Activated naive CD4-positive, alpha-beta T cell treated with anti-CD3 and anti-CD28 coated beads, Interleukin-2, amount 50 U/mL, for 24 hours (primary cell): ENCODE results near the gene PTPRA.
"Not testable (repeated sequence)": the region's sequence is repeated elsewhere in the genome, so short reads cannot be mapped to it uniquely, and the experiment has no call there.

Source experiments
- H3K27ac Mint-ChIP-seq: one replicate; pipeline ENCODE4 v1.8.0; 2021; ENCODE audit warnings: mild to moderate bottlenecking, mixed read lengths
- H3K27me3 Mint-ChIP-seq: one replicate; pipeline ENCODE4 v1.8.0; 2021; ENCODE audit warnings: mixed read lengths
- H3K36me3 Mint-ChIP-seq: one replicate; pipeline ENCODE4 v1.8.0; 2021; ENCODE audit warnings: mixed read lengths
- H3K4me1 Mint-ChIP-seq: one replicate; pipeline ENCODE4 v1.8.0; 2021; ENCODE audit warnings: mixed read lengths
- H3K4me3 Mint-ChIP-seq: one replicate; pipeline ENCODE4 v1.8.0; 2021; ENCODE audit warnings: mild to moderate bottlenecking, mixed read lengths
- H3K9me3 Mint-ChIP-seq: one replicate; pipeline ENCODE4 v1.8.0; 2021; ENCODE audit warnings: mixed read lengths

PTPRA gene

GRCh38 chr20:3015302-3015701 is 142.0 kb downstream of the PTPRA start:
- not testable (repeated sequence) for H3K4me3 Mint-ChIP-seq, H3K27me3 Mint-ChIP-seq, H3K9me3 Mint-ChIP-seq, H3K27ac Mint-ChIP-seq
- Mint-ChIP-seq H3K4me1 (peaks cover 14% of the 10 kb centered on the region), H3K36me3 (peaks cover 12% of the 10 kb centered on the region)

GRCh38 chr20:3021327-3021726 is 148.0 kb downstream of the PTPRA start:
- peaks cover 21% of the 10 kb centered on the region for H3K36me3 Mint-ChIP-seq
- H3K27me3 Mint-ChIP-seq: no peaks in the 10 kb centered on the region
- H3K4me1 Mint-ChIP-seq: no peaks in the 10 kb centered on the region
- H3K9me3 Mint-ChIP-seq: no peaks in the 10 kb centered on the region
- H3K4me3 Mint-ChIP-seq: no peak overlapping the region
- no peak overlapping the region for H3K27ac Mint-ChIP-seq

- Mint-ChIP-seq H3K9me3 (no peaks in the 10 kb centered on the region), H3K36me3 (peaks cover 20% of the 10 kb centered on the region), H3K4me3 (no peak overlapping the region), H3K27ac (no peak overlapping the region), H3K27me3 (no peaks in the 10 kb centered on the region), H3K4me1 (no peaks in the 10 kb centered on the region)
Measured at GRCh38 chr20:3021777-3022176, 148.5 kb downstream of the PTPRA start.

- H3K36me3 Mint-ChIP-seq: peaks cover 22% of the 10 kb centered on the region
- H3K27me3 Mint-ChIP-seq, H3K4me1 Mint-ChIP-seq, H3K9me3 Mint-ChIP-seq, H3K4me3 Mint-ChIP-seq: not testable (repeated sequence)
- H3K27ac Mint-ChIP-seq: peak overlapping the region; percentile 59
Measured at GRCh38 chr20:3022559-3023490, 149.5 kb downstream of the PTPRA start.

GRCh38 chr20:3027987-3028386 is 154.7 kb downstream of the PTPRA start:
- Mint-ChIP-seq H3K4me3 (no peak overlapping the region), H3K27ac (no peak overlapping the region), H3K9me3 (no peaks in the 10 kb centered on the region), H3K27me3 (no peaks in the 10 kb centered on the region), H3K4me1 (no peaks in the 10 kb centered on the region), H3K36me3 (peaks cover 15% of the 10 kb centered on the region)

GRCh38 chr20:3031524-3032147 is 158.4 kb downstream of the PTPRA start:
- Mint-ChIP-seq H3K9me3 (no peaks in the 10 kb centered on the region), H3K4me1 (no peaks in the 10 kb centered on the region), H3K36me3 (peaks cover 17% of the 10 kb centered on the region), H3K27ac (no peak overlapping the region), H3K4me3 (no peak overlapping the region), H3K27me3 (no peaks in the 10 kb centered on the region)

- Mint-ChIP-seq H3K27ac (no peak overlapping the region), H3K27me3 (no peaks in the 10 kb centered on the region), H3K4me1 (no peaks in the 10 kb centered on the region), H3K36me3 (peaks cover 13% of the 10 kb centered on the region), H3K4me3 (no peak overlapping the region), H3K9me3 (no peaks in the 10 kb centered on the region)
Measured at GRCh38 chr20:3032624-3033023, 159.3 kb downstream of the PTPRA start.

- H3K36me3 Mint-ChIP-seq: peaks cover 9% of the 10 kb centered on the region
Measured at GRCh38 chr20:3037654-3038053, 164.4 kb downstream of the PTPRA start.

GRCh38 chr20:3038454-3038853 is 165.2 kb downstream of the PTPRA start:
- H3K4me1 Mint-ChIP-seq: no peaks in the 10 kb centered on the region
- H3K9me3 Mint-ChIP-seq: no peaks in the 10 kb centered on the region
- H3K27ac Mint-ChIP-seq: peak overlapping the region; percentile 59
- no peaks in the 10 kb centered on the region for H3K27me3 Mint-ChIP-seq
- peaks cover 9% of the 10 kb centered on the region for H3K36me3 Mint-ChIP-seq
- H3K4me3 Mint-ChIP-seq: no peak overlapping the region

More at GRCh38 chr20:3037654-3038053, 164.4 kb downstream of the PTPRA start:
- Mint-ChIP-seq H3K9me3 (no peaks in the 10 kb centered on the region), H3K27ac (no peak overlapping the region), H3K4me3 (no peak overlapping the region), H3K27me3 (no peaks in the 10 kb centered on the region), H3K4me1 (no peaks in the 10 kb centered on the region)

- Mint-ChIP-seq H3K27ac (peak overlapping the region; percentile 93), H3K9me3 (no peaks in the 10 kb centered on the region), H3K27me3 (no peaks in the 10 kb centered on the region), H3K4me3 (no peak overlapping the region), H3K36me3 (peaks cover 9% of the 10 kb centered on the region), H3K4me1 (no peaks in the 10 kb centered on the region)
Measured at GRCh38 chr20:3039426-3039825, 166.1 kb downstream of the PTPRA start.

- Mint-ChIP-seq H3K27me3 (no peaks in the 10 kb centered on the region), H3K27ac (no peak overlapping the region), H3K36me3 (peaks cover 7% of the 10 kb centered on the region), H3K4me1 (peaks cover 2% of the 10 kb centered on the region), H3K4me3 (no peak overlapping the region), H3K9me3 (no peaks in the 10 kb centered on the region)
Measured at GRCh38 chr20:3040086-3040485, 166.8 kb downstream of the PTPRA start.

GRCh38 chr20:3041854-3042409 is 168.7 kb downstream of the PTPRA start:
- peaks cover 9% of the 10 kb centered on the region for H3K4me1 Mint-ChIP-seq
- no peak overlapping the region for H3K27ac Mint-ChIP-seq
- no peaks in the 10 kb centered on the region for H3K9me3 Mint-ChIP-seq
- no peak overlapping the region for H3K4me3 Mint-ChIP-seq
- no peaks in the 10 kb centered on the region for H3K27me3 Mint-ChIP-seq
- peaks cover 4% of the 10 kb centered on the region for H3K36me3 Mint-ChIP-seq

GRCh38 chr20:3042625-3043024 is 169.3 kb downstream of the PTPRA start:
- no peaks in the 10 kb centered on the region for H3K9me3 Mint-ChIP-seq

GRCh38 chr20:3043322-3043721 is 170.0 kb downstream of the PTPRA start, which contains the start of gene GNRH2:
GNRH2 (plus strand) TSS chr20:3043622; CDS start chr20:3044415, 793 bp downstream.
- Mint-ChIP-seq H3K36me3 (peaks cover 5% of the 10 kb centered on the region), H3K4me1 (peaks cover 13% of the 10 kb centered on the region), H3K4me3 (no peak within 1 kb of the TSS), H3K9me3 (no peaks in the 10 kb centered on the region), H3K27ac (peak within 1 kb of the TSS; percentile 46), H3K27me3 (no peaks in the 10 kb centered on the region)

More at GRCh38 chr20:3042625-3043024, 169.3 kb downstream of the PTPRA start:
- Mint-ChIP-seq H3K27ac (no peak overlapping the region), H3K4me3 (no peak overlapping the region), H3K4me1 (peaks cover 11% of the 10 kb centered on the region), H3K27me3 (no peaks in the 10 kb centered on the region), H3K36me3 (peaks cover 4% of the 10 kb centered on the region)

GRCh38 chr20:3044336-3044965 is 171.2 kb downstream of the PTPRA start:
- peaks cover 16% of the 10 kb centered on the region for H3K4me1 Mint-ChIP-seq
- peaks cover 8% of the 10 kb centered on the region for H3K36me3 Mint-ChIP-seq
- no peaks in the 10 kb centered on the region for H3K9me3 Mint-ChIP-seq
- H3K4me3 Mint-ChIP-seq: peak overlapping the region; percentile 15
- no peaks in the 10 kb centered on the region for H3K27me3 Mint-ChIP-seq
- no peak overlapping the region for H3K27ac Mint-ChIP-seq
